HCT116 (cell line): ENCODE measurements around the gene BYSL. TPM values are rescaled to one million over a fixed set of nuclear protein-coding genes. Genes with fewer than 3 reads are reported as not detected.
A peak's percentile ranks its signal among the peaks of the same experiment; 100 is the strongest.

Experiments
- ATAC-seq: fragments of 200-7000 bp; cut with Tn5 transposase; 2 replicates; pipeline ENCODE4 v1.9.1; 2020; ENCODE audit warnings: mild to moderate bottlenecking, moderate library complexity
- BruUV-seq: library from RNA; stranded (reverse); fragments of 400-500 nt; replicated peaks from 2 replicates; lab custom pipeline; 2021; lab: Mats Ljungman, UMichigan
- CTCF ChIA-PET: fragments of 300-600 bp; sonication (Branson Sonifier 250); formaldehyde crosslinking; loops from one replicate; lab custom pipeline; 2021; ENCODE audit warnings: antibody characterized with exemption; lab: Charles Lee
- POLR2A ChIA-PET: fragments of 300-600, 350-600 bp; sonication (Branson Sonifier 250); formaldehyde crosslinking; loops from one replicate; lab custom pipeline; 2021; ENCODE audit warnings: antibody characterized with exemption; lab: Charles Lee
- RAD21 ChIA-PET, 2 experiments: fragments of 300-600 bp; sonication (Branson Sonifier 250); formaldehyde crosslinking; loops; one replicate each; lab custom pipeline; 2023; ENCODE audit warnings: low total read pairs in 2 of 2; ENCODE audit not compliant: uncharacterized antibody in 2 of 2, unreplicated experiment in 2 of 2, low non-redundant PET in 1 of 2; lab: Charles Lee
- DNase-seq: peaks from one replicate; pipeline ENCODE4 v3.0.0-alpha.2; 2010; ENCODE audit warnings: low read depth, low spot score
- H2AFZ ChIP-seq: fragments of 200-600 bp; shearing (Covaris generic), sonication (generic); 2 replicates; pipeline ENCODE4 v1.6.1; 2017; ENCODE audit warnings: low read depth, mixed run types, mixed read lengths, antibody characterized with exemption, low read length; ENCODE audit not compliant: poor library complexity, severe bottlenecking
- H3K27ac ChIP-seq: 2 replicates; pipeline ENCODE4 v1.5.1; 2012; ENCODE audit warnings: low read depth, low read length
- H3K27me3 ChIP-seq: fragments of 200-600 bp; sonication (generic); 2 replicates; pipeline ENCODE4 v1.6.1; 2016; ENCODE audit warnings: mixed run types, low read length, mixed read lengths; ENCODE audit not compliant: insufficient read depth
- H3K36me3 ChIP-seq, 2 experiments: fragments of 200-500 bp in 1 of 2; fragments of 200-600 bp in 1 of 2; sonication (Bioruptor generic) in 1 of 2; sonication (generic) in 1 of 2; 2 replicates each; pipeline versions ENCODE4 v1.5.1 to v1.6.1; 2014 to 2016; ENCODE audit warnings: low read length in 2 of 2, inconsistent platforms in 1 of 2, mixed read lengths in 1 of 2, mixed run types in 1 of 2; ENCODE audit not compliant: insufficient read depth in 2 of 2, control insufficient read depth in 1 of 2
- H3K4me1 ChIP-seq, 2 experiments: fragments of 200-600 bp in 1 of 2; sonication (generic) in 1 of 2; 2 replicates each; pipeline versions ENCODE4 v1.5.1 to v1.6.1; 2012 to 2017; ENCODE audit warnings: low read length in 2 of 2, inconsistent platforms in 1 of 2, mild to moderate bottlenecking in 1 of 2, mixed read lengths in 1 of 2, mixed run types in 1 of 2, moderate library complexity in 1 of 2; ENCODE audit not compliant: insufficient read depth in 2 of 2, control insufficient read depth in 1 of 2
- H3K4me2 ChIP-seq: fragments of 200-600 bp; sonication (generic); 2 replicates; pipeline ENCODE4 v1.6.1; 2017; ENCODE audit warnings: mixed run types, low read length, mixed read lengths
- H3K4me3 ChIP-seq, 2 experiments: fragments of 200-600 bp in 1 of 2; sonication (generic) in 1 of 2; replicated peaks in 1 of 2; 2 replicates each; pipeline ENCODE4 v1.5.1; 2011 to 2016; ENCODE audit warnings: low read length in 2 of 2, control low read depth in 1 of 2, low read depth in 1 of 2, mild to moderate bottlenecking in 1 of 2, mixed read lengths in 1 of 2, mixed run types in 1 of 2
- H3K79me2 ChIP-seq: fragments of 200-600 bp; sonication (generic); 2 replicates; pipeline ENCODE4 v1.6.1; 2017; ENCODE audit warnings: mild to moderate bottlenecking, mixed run types, low read length, moderate library complexity, mixed read lengths; ENCODE audit not compliant: insufficient read depth
- H3K9ac ChIP-seq: fragments of 200-600 bp; sonication (generic); 2 replicates; pipeline ENCODE4 v1.6.1; 2016; ENCODE audit warnings: low read length, mixed read lengths
- H3K9me2 ChIP-seq: fragments of 200-600 bp; sonication (generic), shearing (Covaris generic); 2 replicates; pipeline ENCODE4 v1.6.1; 2017; ENCODE audit warnings: mixed run types, mild to moderate bottlenecking, moderate library complexity; ENCODE audit not compliant: insufficient read depth
- H3K9me3 ChIP-seq, 2 experiments: fragments of 200-500 bp in 1 of 2; fragments of 200-600 bp in 1 of 2; sonication (Bioruptor generic) in 1 of 2; sonication (generic) in 1 of 2; 2 replicates each; pipeline ENCODE4 v1.6.1; 2014 to 2017; ENCODE audit warnings: low read length in 2 of 2, mixed read lengths in 2 of 2, inconsistent platforms in 1 of 2, low read depth in 1 of 2, mild to moderate bottlenecking in 1 of 2, mixed run types in 1 of 2, moderate library complexity in 1 of 2; ENCODE audit not compliant: control insufficient read depth in 1 of 2, insufficient read depth in 1 of 2
- H4K20me1 ChIP-seq: fragments of 200-600 bp; sonication (generic), shearing (Covaris generic); 2 replicates; pipeline ENCODE4 v1.6.1; 2017; ENCODE audit warnings: mixed run types, mild to moderate bottlenecking, moderate library complexity; ENCODE audit not compliant: insufficient read depth
- ATF3 ChIP-seq: IDR thresholded peaks from 2 replicates; pipeline ENCODE4 v1.6.1; 2012
- CBX3 ChIP-seq: IDR thresholded peaks from 2 replicates; pipeline ENCODE4 v1.6.1; 2012; ENCODE audit warnings: low read depth
- CEBPB ChIP-seq: IDR thresholded peaks from 2 replicates; pipeline ENCODE4 v1.6.1; 2012; ENCODE audit warnings: low read depth
- CTCF ChIP-seq, 3 experiments: fragments of 200-600 bp in 1 of 3; sonication (generic) in 1 of 3; IDR thresholded peaks in 2 of 3; conservative IDR thresholded peaks in 1 of 3; 2 replicates each; pipeline ENCODE4 v1.5.1; 2012 to 2017; ENCODE audit warnings: low read depth in 2 of 3, low read length in 2 of 3, antibody characterized with exemption in 1 of 3, borderline replicate concordance in 1 of 3, control low read depth in 1 of 3, mild to moderate bottlenecking in 1 of 3, mixed read lengths in 1 of 3, mixed run types in 1 of 3, moderate library complexity in 1 of 3; ENCODE audit not compliant: insufficient read depth in 1 of 3
- EGR1 ChIP-seq: IDR thresholded peaks from 2 replicates; pipeline ENCODE4 v1.6.1; 2012; ENCODE audit warnings: low read depth
- EZH2phosphoT487 ChIP-seq: fragments of 200-600 bp; IDR thresholded peaks from 2 replicates; pipeline ENCODE4 v1.6.1; 2018; ENCODE audit warnings: antibody characterized with exemption, borderline replicate concordance
- FOSL1 ChIP-seq: IDR thresholded peaks from 2 replicates; pipeline ENCODE4 v1.6.1; 2012; ENCODE audit warnings: low read depth
- RAD21 ChIP-seq: IDR thresholded peaks from 2 replicates; pipeline ENCODE4 v1.6.1; 2012; ENCODE audit warnings: low read depth, mild to moderate bottlenecking
- SIN3A ChIP-seq: IDR thresholded peaks from 2 replicates; pipeline ENCODE4 v1.6.1; 2012; ENCODE audit warnings: low read depth
- ZFX ChIP-seq: fragments of 450-650 bp; IDR thresholded peaks from 2 replicates; pipeline ENCODE4 v1.6.1; 2017
- ZNF274 ChIP-seq: fragments of 200-500 bp; sonication (Bioruptor generic); IDR thresholded peaks from 2 replicates; pipeline ENCODE4 v1.6.1; 2014; ENCODE audit warnings: mild to moderate bottlenecking, low read depth, low read length, inconsistent platforms
- intact Hi-C: fragments of 100-400 bp; cut with micrococcal nuclease; formaldehyde crosslinking; loops from 2 replicates; pipeline ENCODE4 v1.10.0; 2022
- total RNA-seq: library from RNA; stranded (reverse); gene quantifications from one replicate; pipeline ENCODE4 v1.2.1, GENCODE V29; 2021; ENCODE audit not compliant: unreplicated experiment
- TF ChIP-seq, protein P1 (sequence below): IDR thresholded peaks from 2 replicates; pipeline ENCODE4 v1.6.1; 2012; ENCODE audit warnings: low read depth

Gene BYSL
- total RNA-seq, 1 experiment from 2014 or later, result 55.7 TPM

- intact Hi-C loops, result loop anchor here (1.0 to 5.0 kb wide), 3 partner anchors 89 to 149 kb away; partner anchors contain the start of gene TOMM6
- ATAC-seq (peak; percentile 74), DNase-seq (peak; percentile 53)
- Histone ChIP-seq H3K9me3 (no peaks in the 10 kb centered on the region), H3K36me3 (peaks cover 21 to 28% of the 10 kb centered on the region in 2 experiments; a peak in 3 of 4 replicates), H3K27me3 (no peaks in the 10 kb centered on the region), H3K27ac (peak overlapping the region; percentile 24; the same call in 1 of the 2 replicates), H4K20me1 (no peaks in the 10 kb centered on the region), H3K9ac (no peak overlapping the region), H3K4me2 (no peak overlapping the region), H3K9me2 (no peaks in the 10 kb centered on the region), H3K79me2 (peaks cover 5% of the 10 kb centered on the region; the same call in 1 of the 2 replicates), H3K4me3 (no peak overlapping the region), H3K4me1 (peaks cover 6 to 26% of the 10 kb centered on the region in 2 experiments; a peak in 3 of 4 replicates), H2AFZ (no peak overlapping the region)
- RAD21 ChIA-PET, result no interaction called here
- CTCF ChIA-PET, result interaction anchor here (0.9 to 5.7 kb wide), 6 partner anchors 8 to 135 kb away, joined by 3 to 25 read pairs (median 4); partner anchors contain the start of genes BYSL and MED20
- BruUV-seq, result no TSS peak
- POLR2A ChIA-PET, result interaction anchor here (0.7 kb wide), 1 partner anchor 15 kb away, joined by 3 read pairs; the partner anchor contains the start of genes BYSL and MED20
- TF ChIP-seq EZH2phosphoT487, result no peak
- TF ChIP-seq, protein P1, sequence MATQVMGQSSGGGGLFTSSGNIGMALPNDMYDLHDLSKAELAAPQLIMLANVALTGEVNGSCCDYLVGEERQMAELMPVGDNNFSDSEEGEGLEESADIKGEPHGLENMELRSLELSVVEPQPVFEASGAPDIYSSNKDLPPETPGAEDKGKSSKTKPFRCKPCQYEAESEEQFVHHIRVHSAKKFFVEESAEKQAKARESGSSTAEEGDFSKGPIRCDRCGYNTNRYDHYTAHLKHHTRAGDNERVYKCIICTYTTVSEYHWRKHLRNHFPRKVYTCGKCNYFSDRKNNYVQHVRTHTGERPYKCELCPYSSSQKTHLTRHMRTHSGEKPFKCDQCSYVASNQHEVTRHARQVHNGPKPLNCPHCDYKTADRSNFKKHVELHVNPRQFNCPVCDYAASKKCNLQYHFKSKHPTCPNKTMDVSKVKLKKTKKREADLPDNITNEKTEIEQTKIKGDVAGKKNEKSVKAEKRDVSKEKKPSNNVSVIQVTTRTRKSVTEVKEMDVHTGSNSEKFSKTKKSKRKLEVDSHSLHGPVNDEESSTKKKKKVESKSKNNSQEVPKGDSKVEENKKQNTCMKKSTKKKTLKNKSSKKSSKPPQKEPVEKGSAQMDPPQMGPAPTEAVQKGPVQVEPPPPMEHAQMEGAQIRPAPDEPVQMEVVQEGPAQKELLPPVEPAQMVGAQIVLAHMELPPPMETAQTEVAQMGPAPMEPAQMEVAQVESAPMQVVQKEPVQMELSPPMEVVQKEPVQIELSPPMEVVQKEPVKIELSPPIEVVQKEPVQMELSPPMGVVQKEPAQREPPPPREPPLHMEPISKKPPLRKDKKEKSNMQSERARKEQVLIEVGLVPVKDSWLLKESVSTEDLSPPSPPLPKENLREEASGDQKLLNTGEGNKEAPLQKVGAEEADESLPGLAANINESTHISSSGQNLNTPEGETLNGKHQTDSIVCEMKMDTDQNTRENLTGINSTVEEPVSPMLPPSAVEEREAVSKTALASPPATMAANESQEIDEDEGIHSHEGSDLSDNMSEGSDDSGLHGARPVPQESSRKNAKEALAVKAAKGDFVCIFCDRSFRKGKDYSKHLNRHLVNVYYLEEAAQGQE, result no peak
- TF ChIP-seq ATF3, result no peak
- no peak for TF ChIP-seq EGR1
- no peak for TF ChIP-seq ZFX
- TF ChIP-seq RAD21, result peak; percentile 72
- TF ChIP-seq CTCF (IDR thresholded peaks at IDR 0.05 in 2 of 3, conservative IDR thresholded peaks at IDR 0.05 in 1 of 3; ENCODE audit: borderline replicate concordance in 1 of 3, insufficient read depth in 1 of 3, low read depth in 2 of 3, low read length in 2 of 3), result peak; percentile 64 to 92 (median 84); a peak in 5 of 6 replicates
- no peak for TF ChIP-seq SIN3A
- TF ChIP-seq CBX3, result no peak
- no peak for TF ChIP-seq FOSL1
- TF ChIP-seq ZNF274, result no peak
- peak; percentile 69 for TF ChIP-seq CEBPB
Measured at GRCh38 chr6:41936073-41936837, 15.0 kb downstream of the BYSL start.
